ENCODE data around the gene SMPD1.

Gene SMPD1

GRCh38 chr11:6414874-6415328, 24.6 kb downstream of the SMPD1 start:
- no peak for DNase-seq (ENCODE audit: low read depth)

- DNase-seq (ENCODE audit: low read depth), result no peak
Observed at GRCh38 chr11:6415797-6416196, 25.5 kb downstream of the SMPD1 start.

GRCh38 chr11:6417907-6418556, 27.8 kb downstream of the SMPD1 start:
- DNase-seq (ENCODE audit: low read depth), result no peak

GRCh38 chr11:6418557-6419008, 28.3 kb downstream of the SMPD1 start:
- DNase-seq (ENCODE audit: low read depth), result no peak

- peak; percentile 37 for DNase-seq (ENCODE audit: low read depth)
Observed at GRCh38 chr11:6419009-6419631, 28.8 kb downstream of the SMPD1 start, which contains the start of gene APBB1. Gene APBB1 (minus strand): TSS chr11:6419094. CDS start chr11:6411347, 7,747 bp downstream.

GRCh38 chr11:6420677-6421076, 30.4 kb downstream of the SMPD1 start:
- no peak for DNase-seq (ENCODE audit: low read depth)

- no peak for DNase-seq (ENCODE audit: low read depth)
Observed at GRCh38 chr11:6427516-6427915, 37.2 kb downstream of the SMPD1 start.

- peak; percentile 28 for DNase-seq (ENCODE audit: low read depth)
Observed at GRCh38 chr11:6431861-6432260, 41.6 kb downstream of the SMPD1 start.

GRCh38 chr11:6433998-6434660, 43.9 kb downstream of the SMPD1 start:
- no peak for DNase-seq (ENCODE audit: low read depth)

GRCh38 chr11:6437423-6437822, 47.1 kb downstream of the SMPD1 start:
- DNase-seq (ENCODE audit: low read depth), result no peak

GRCh38 chr11:6437993-6438392, 47.7 kb downstream of the SMPD1 start:
- no peak for DNase-seq (ENCODE audit: low read depth)

- DNase-seq (ENCODE audit: low read depth), result peak; percentile 58
Observed at GRCh38 chr11:6438979-6439571, 48.8 kb downstream of the SMPD1 start.

GRCh38 chr11:6440906-6441358, 50.7 kb downstream of the SMPD1 start, which contains the start of gene HPX:
Gene HPX (minus strand): TSS chr11:6440987. CDS start chr11:6440963, 24 bp downstream.
- no peak for DNase-seq (ENCODE audit: low read depth)

GRCh38 chr11:6442441-6442840, 52.2 kb downstream of the SMPD1 start:
- no peak for DNase-seq (ENCODE audit: low read depth)

GRCh38 chr11:6443269-6444003, 53.2 kb downstream of the SMPD1 start:
- peak; percentile 44 for DNase-seq (ENCODE audit: low read depth)
